H1 (cell line): ENCODE measurements around the gene OST4. TPM values are rescaled to one million over a fixed set of nuclear protein-coding genes. Genes with fewer than 3 reads are reported as not detected.

Experiments
- MAFK ChIP-seq: IDR thresholded peaks from 2 replicates; pipeline ENCODE4 v1.6.1; 2012; ENCODE audit warnings: low read depth, mild to moderate bottlenecking, improper control_type of control experiment, low read length
- polyA plus RNA-seq, 7 experiments: library from polyadenylated mRNA; depleted of rRNA in 3 of 7; stranded (reverse) in 5 of 7; unstranded in 2 of 7; fragments of >200 nt in 5 of 7; fragments of 200-250 nt in 2 of 7; gene quantifications; 1 replicate in 5 of 7; 2 replicates in 1 of 7; 4 replicates in 1 of 7; pipeline versions ENCODE4 v1.2.1 to v1.2.3, GENCODE V29; 2011 to 2013; ENCODE audit warnings: missing spikeins in 2 of 7, mixed read lengths in 2 of 7
- total RNA-seq: library from RNA; stranded (reverse); fragmentation: NEBNext Ultra II Directional; extraction: Animal tissue kit (Norgen Biotek cat#: 25700); gene quantifications from 2 replicates; pipeline ENCODE4 v1.2.1, GENCODE V29; 2021
- TF ChIP-seq, protein P1 (sequence below), 3 experiments: IDR thresholded peaks; 1 replicate in 2 of 3; 2 replicates in 1 of 3; pipeline versions ENCODE4 v1.5.1 to v1.6.1; 2011; ENCODE audit warnings: low read length in 3 of 3, mild to moderate bottlenecking in 3 of 3, inconsistent platforms in 2 of 3, low read depth in 1 of 3, moderate library complexity in 1 of 3; ENCODE audit not compliant: insufficient read depth in 1 of 3; ENCODE audit errors: control extremely low read depth in 1 of 3

The OST4 gene
- total and polyA plus RNA-seq, 2 of the 8 experiments (the other 6 are each of a cell fraction or from before 2014, with no cell fraction given) = 225 to 865 TPM

DNA sequence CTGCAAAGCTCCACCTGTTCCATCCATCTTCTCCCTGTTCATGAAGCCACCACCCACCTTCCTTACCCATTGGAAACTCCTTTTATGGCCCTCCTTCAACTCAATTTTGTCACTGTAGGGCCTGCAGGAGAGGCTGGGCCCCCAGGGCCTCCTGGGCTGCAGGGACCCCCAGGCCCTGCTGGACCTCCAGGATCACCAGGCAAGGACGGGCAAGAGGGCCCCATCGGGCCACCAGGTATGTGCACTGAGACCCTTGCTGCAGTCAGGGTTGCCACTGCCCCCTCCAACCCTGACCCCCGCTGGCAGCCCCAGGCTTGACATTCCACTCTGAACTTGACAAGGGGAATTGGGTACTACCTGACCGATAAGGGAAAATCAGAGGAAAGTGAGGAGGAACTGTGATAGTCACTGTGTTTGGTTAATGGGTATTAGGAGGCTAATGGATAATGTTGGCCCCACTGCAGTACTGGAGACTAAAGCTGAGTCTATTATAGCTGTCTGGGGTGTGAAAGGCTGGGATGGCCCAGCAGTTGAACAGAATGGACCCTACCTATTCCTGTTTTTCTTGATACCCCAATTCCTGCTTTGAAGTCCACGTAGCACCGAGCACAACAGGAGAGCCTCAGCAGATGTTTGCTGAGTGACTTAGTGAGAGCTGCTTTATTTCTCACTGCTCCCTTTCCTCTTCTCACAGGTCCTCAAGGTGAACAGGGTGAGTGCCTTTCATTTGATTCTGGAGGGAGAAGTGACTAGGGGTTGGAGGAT lies 13.0 kb upstream of the OST4 start (continued):
- TF ChIP-seq, protein P1, sequence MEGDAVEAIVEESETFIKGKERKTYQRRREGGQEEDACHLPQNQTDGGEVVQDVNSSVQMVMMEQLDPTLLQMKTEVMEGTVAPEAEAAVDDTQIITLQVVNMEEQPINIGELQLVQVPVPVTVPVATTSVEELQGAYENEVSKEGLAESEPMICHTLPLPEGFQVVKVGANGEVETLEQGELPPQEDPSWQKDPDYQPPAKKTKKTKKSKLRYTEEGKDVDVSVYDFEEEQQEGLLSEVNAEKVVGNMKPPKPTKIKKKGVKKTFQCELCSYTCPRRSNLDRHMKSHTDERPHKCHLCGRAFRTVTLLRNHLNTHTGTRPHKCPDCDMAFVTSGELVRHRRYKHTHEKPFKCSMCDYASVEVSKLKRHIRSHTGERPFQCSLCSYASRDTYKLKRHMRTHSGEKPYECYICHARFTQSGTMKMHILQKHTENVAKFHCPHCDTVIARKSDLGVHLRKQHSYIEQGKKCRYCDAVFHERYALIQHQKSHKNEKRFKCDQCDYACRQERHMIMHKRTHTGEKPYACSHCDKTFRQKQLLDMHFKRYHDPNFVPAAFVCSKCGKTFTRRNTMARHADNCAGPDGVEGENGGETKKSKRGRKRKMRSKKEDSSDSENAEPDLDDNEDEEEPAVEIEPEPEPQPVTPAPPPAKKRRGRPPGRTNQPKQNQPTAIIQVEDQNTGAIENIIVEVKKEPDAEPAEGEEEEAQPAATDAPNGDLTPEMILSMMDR (IDR thresholded peaks at IDR 0.05; ENCODE audit: control extremely low read depth in 1 of 3, insufficient read depth in 1 of 3, low read depth in 1 of 3, low read length in 3 of 3) = no peak
- no peak for TF ChIP-seq MAFK
